ENCODE data around the gene MPZL3.

- TF ChIP-seq CTCF (IDR thresholded peaks at IDR 0.05) (no peak), EP300 (IDR thresholded peaks at IDR 0.05) (no peak)
Measured at GRCh38 chr11:118241764-118242098, 10.4 kb downstream of the MPZL3 start.
